Fibroblast of skin of right quadriceps (primary cell): Measurements from ENCODE around the gene CSNK1E.

ENCODE experiments used
- DNase-seq: peaks from one replicate; pipeline ENCODE4 v3.0.0-alpha.2; 2013

The CSNK1E gene

GRCh38 chr22:38273135-38273826 lies 44.0 kb downstream of the CSNK1E start:
- no peak for DNase-seq

- DNase-seq: peak; percentile 70
Observed at GRCh38 chr22:38272373-38273134, 44.7 kb downstream of the CSNK1E start, which contains the start of gene TMEM184B. Gene TMEM184B (minus strand): TSS chr22:38273010. CDS start chr22:38247961, 25,049 bp downstream.

GRCh38 chr22:38271927-38272372 lies 45.3 kb downstream of the CSNK1E start:
- DNase-seq: no peak

GRCh38 chr22:38271101-38271500 lies 46.1 kb downstream of the CSNK1E start:
- DNase-seq: no peak

GRCh38 chr22:38270091-38270992 lies 46.9 kb downstream of the CSNK1E start:
- DNase-seq: no peak

- no peak for DNase-seq
Observed at GRCh38 chr22:38269466-38269865, 47.8 kb downstream of the CSNK1E start.

- DNase-seq: no peak
Observed at GRCh38 chr22:38267086-38267485, 50.1 kb downstream of the CSNK1E start.

- no peak for DNase-seq
Observed at GRCh38 chr22:38266120-38266519, 51.1 kb downstream of the CSNK1E start.

- no peak for DNase-seq
Observed at GRCh38 chr22:38264322-38264843, 52.9 kb downstream of the CSNK1E start.

GRCh38 chr22:38262051-38262795 lies 55.0 kb downstream of the CSNK1E start:
- no peak for DNase-seq

GRCh38 chr22:38260761-38261681 lies 56.2 kb downstream of the CSNK1E start:
- no peak for DNase-seq

- no peak for DNase-seq
Observed at GRCh38 chr22:38259370-38259769, 57.9 kb downstream of the CSNK1E start.

- DNase-seq: no peak
Observed at GRCh38 chr22:38258895-38259294, 58.3 kb downstream of the CSNK1E start.

GRCh38 chr22:38257650-38258250 lies 59.5 kb downstream of the CSNK1E start:
- DNase-seq: no peak

- peak; percentile 71 for DNase-seq
Observed at GRCh38 chr22:38257181-38257580, 60.1 kb downstream of the CSNK1E start.

- no peak for DNase-seq
Observed at GRCh38 chr22:38255697-38256096, 61.5 kb downstream of the CSNK1E start.

- DNase-seq: no peak
Observed at GRCh38 chr22:38251341-38251692, 65.9 kb downstream of the CSNK1E start.

GRCh38 chr22:38250643-38251340 lies 66.4 kb downstream of the CSNK1E start:
- no peak for DNase-seq

- no peak for DNase-seq
Observed at GRCh38 chr22:38249803-38250642, 67.2 kb downstream of the CSNK1E start.
